GM10248 (cell line): Measurements from ENCODE around the gene ZMIZ2.
"Not testable (repeated sequence)": the region's sequence is repeated elsewhere in the genome, so short reads cannot be mapped to it uniquely, and the experiment has no call there.

Source experiments
- CTCF ChIA-PET: fragments of 300-600 bp; sonication (Branson Sonifier 250); formaldehyde crosslinking; extraction: SDS; loops from one replicate; lab custom pipeline; 2021; ENCODE audit warnings: antibody characterized with exemption; lab: Yijun Ruan, JAX
- POLR2A ChIA-PET: fragments of 350-650 bp; sonication (Branson Sonifier 250); formaldehyde crosslinking; extraction: SDS; loops from one replicate; lab custom pipeline; 2020; ENCODE audit warnings: antibody characterized with exemption; lab: Yijun Ruan, JAX
- DNase-seq: peaks from one replicate; pipeline ENCODE4 v3.0.0; 2012; ENCODE audit errors: extremely low spot score
- CTCF ChIP-seq: IDR thresholded peaks from 2 replicates; pipeline ENCODE4 v1.5.1; 2012; ENCODE audit warnings: mild to moderate bottlenecking, low read depth; ENCODE audit errors: extremely low read depth, missing control alignments, control extremely low read depth

Gene ZMIZ2

GRCh38 chr7:44713141-44713540 lies 35.5 kb upstream of the ZMIZ2 start:
- DNase-seq, result peak; percentile 16
- CTCF ChIA-PET, result no interaction called here
- POLR2A ChIA-PET, result no interaction called here
- TF ChIP-seq CTCF, result no peak

- ChIA-PET CTCF (no interaction called here), POLR2A (no interaction called here)
- no peak for TF ChIP-seq CTCF
These were observed 34.8 kb upstream of the ZMIZ2 start for GRCh38 chr7:44713680-44714335.

GRCh38 chr7:44716205-44716604 lies 32.4 kb upstream of the ZMIZ2 start:
- DNase-seq, result no peak
- TF ChIP-seq CTCF, result no peak
- ChIA-PET POLR2A (no interaction called here), CTCF (no interaction called here)

More at GRCh38 chr7:44713680-44714335, 34.8 kb upstream of the ZMIZ2 start:
- no peak for DNase-seq

- POLR2A ChIA-PET, result no interaction called here
- TF ChIP-seq CTCF, result no peak
- DNase-seq, result no peak
- CTCF ChIA-PET, result no interaction called here
These were observed 28.3 kb upstream of the ZMIZ2 start for GRCh38 chr7:44720301-44720700.

- TF ChIP-seq CTCF, result no peak
- CTCF ChIA-PET, result interaction anchor here (1.1 kb wide), 1 partner anchor 14 kb away, joined by 3 read pairs; no protein-coding TSS in a partner anchor
- DNase-seq, result no peak
- POLR2A ChIA-PET, result no interaction called here
These were observed 24.4 kb upstream of the ZMIZ2 start for GRCh38 chr7:44724276-44724675.

- CTCF ChIA-PET, result interaction anchor here (1.0 kb wide), 1 partner anchor 25 kb away, joined by 3 read pairs; no protein-coding TSS in a partner anchor
- DNase-seq, POLR2A ChIA-PET: not testable (repeated sequence)
These were observed 22.4 kb upstream of the ZMIZ2 start for GRCh38 chr7:44726250-44726649.

- POLR2A ChIA-PET, result no interaction called here
- no peak for DNase-seq
These were observed 21.3 kb upstream of the ZMIZ2 start for GRCh38 chr7:44727158-44727936.

More at GRCh38 chr7:44727158-44727936, 21.3 kb upstream of the ZMIZ2 start:
- CTCF ChIA-PET, result interaction anchor here (1.0 to 2.1 kb wide), 2 partner anchors 11 to 26 kb away, joined by 3 to 4 read pairs; no protein-coding TSS in a partner anchor
- TF ChIP-seq CTCF, result no peak
